OCI-M2 (cell line): Measurements from ENCODE around the gene ZXDC.

ENCODE experiments used
- DNase-seq: peaks from one replicate; lab custom pipeline; 2025; ENCODE audit not compliant: unreplicated experiment; lab: John Stamatoyannopoulos, UW

Gene ZXDC

GRCh38 chr3:126475413-126476114 is at the start of gene ZXDC:
Gene ZXDC (minus strand): TSS chr3:126475891. CDS start chr3:126475865, 26 bp downstream.
- no peak for DNase-seq

- DNase-seq: no peak
Measured at GRCh38 chr3:126525091-126525852, 49.6 kb upstream of the ZXDC start.

- no peak for DNase-seq
Measured at GRCh38 chr3:126524429-126524988, 48.8 kb upstream of the ZXDC start.

- no peak for DNase-seq
Measured at GRCh38 chr3:126523745-126524428, 48.2 kb upstream of the ZXDC start, which contains the start of gene CHST13. Gene CHST13 (plus strand): TSS chr3:126524155. CDS start chr3:126524333, 178 bp downstream.

GRCh38 chr3:126522363-126522788 is 46.7 kb upstream of the ZXDC start:
- DNase-seq: no peak

- no peak for DNase-seq
Measured at GRCh38 chr3:126521122-126521891, 45.6 kb upstream of the ZXDC start.

GRCh38 chr3:126519506-126520455 is 44.1 kb upstream of the ZXDC start:
- DNase-seq: no peak

GRCh38 chr3:126518779-126519177 is 43.1 kb upstream of the ZXDC start:
- no peak for DNase-seq

GRCh38 chr3:126517986-126518778 is 42.5 kb upstream of the ZXDC start:
- no peak for DNase-seq

GRCh38 chr3:126517291-126517951 is 41.7 kb upstream of the ZXDC start, which contains the start of gene UROC1:
Gene UROC1 (minus strand): TSS chr3:126517773. CDS start chr3:126517719, 54 bp downstream.
- DNase-seq: no peak

- DNase-seq: no peak
Measured at GRCh38 chr3:126516936-126517290, 41.2 kb upstream of the ZXDC start.

GRCh38 chr3:126516152-126516935 is 40.7 kb upstream of the ZXDC start:
- no peak for DNase-seq

GRCh38 chr3:126515066-126515706 is 39.5 kb upstream of the ZXDC start:
- no peak for DNase-seq

GRCh38 chr3:126514161-126514560 is 38.5 kb upstream of the ZXDC start:
- no peak for DNase-seq

GRCh38 chr3:126512916-126513650 is 37.4 kb upstream of the ZXDC start:
- no peak for DNase-seq

GRCh38 chr3:126512026-126512425 is 36.3 kb upstream of the ZXDC start:
- DNase-seq: no peak
